ENCODE results near the gene LCAT.

- TF ChIP-seq CTCF (IDR thresholded peaks at IDR 0.05) (no peak), POLR2A (IDR thresholded peaks at IDR 0.05) (no peak)
Measured at GRCh38 chr16:67965668-67966548, 22.0 kb upstream of the LCAT start.

All from prostate gland (tissue), 2 donors.